Measurements from ENCODE around the gene MBD4.

DNA sequence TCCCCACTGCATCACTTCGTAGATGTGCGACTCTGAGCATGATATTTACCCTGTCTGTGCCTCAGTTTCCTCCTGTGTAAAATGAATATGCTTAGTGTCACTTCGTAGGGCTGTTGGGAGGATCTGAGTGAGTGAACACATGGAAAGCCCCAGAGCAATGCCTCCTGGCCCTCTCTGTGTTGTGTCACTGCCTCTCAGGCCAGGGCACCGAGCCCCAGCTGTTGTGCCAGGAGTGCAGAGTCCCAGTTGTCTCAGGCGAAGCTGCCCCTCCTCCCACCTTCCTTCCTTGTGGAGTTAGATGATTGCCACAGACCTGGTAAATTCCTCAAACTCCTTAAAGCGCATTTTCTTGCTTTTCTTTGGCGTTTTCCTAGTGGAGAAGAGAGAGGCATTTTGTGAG, 37.5 kb downstream of the MBD4 start:
- TF ChIP-seq, protein P1, sequence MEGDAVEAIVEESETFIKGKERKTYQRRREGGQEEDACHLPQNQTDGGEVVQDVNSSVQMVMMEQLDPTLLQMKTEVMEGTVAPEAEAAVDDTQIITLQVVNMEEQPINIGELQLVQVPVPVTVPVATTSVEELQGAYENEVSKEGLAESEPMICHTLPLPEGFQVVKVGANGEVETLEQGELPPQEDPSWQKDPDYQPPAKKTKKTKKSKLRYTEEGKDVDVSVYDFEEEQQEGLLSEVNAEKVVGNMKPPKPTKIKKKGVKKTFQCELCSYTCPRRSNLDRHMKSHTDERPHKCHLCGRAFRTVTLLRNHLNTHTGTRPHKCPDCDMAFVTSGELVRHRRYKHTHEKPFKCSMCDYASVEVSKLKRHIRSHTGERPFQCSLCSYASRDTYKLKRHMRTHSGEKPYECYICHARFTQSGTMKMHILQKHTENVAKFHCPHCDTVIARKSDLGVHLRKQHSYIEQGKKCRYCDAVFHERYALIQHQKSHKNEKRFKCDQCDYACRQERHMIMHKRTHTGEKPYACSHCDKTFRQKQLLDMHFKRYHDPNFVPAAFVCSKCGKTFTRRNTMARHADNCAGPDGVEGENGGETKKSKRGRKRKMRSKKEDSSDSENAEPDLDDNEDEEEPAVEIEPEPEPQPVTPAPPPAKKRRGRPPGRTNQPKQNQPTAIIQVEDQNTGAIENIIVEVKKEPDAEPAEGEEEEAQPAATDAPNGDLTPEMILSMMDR (IDR thresholded peaks at IDR 0.05): no peak
- no peak for TF ChIP-seq POLR2A (IDR thresholded peaks at IDR 0.05)

All from right lobe of liver (tissue), 4 donors.